GM12878 (cell line): ENCODE data around the gene TPRN. TPM values are rescaled to one million over a fixed set of nuclear protein-coding genes. Genes with fewer than 3 reads are reported as not detected.

ENCODE experiments used
- ATAC-seq: fragments of 200-7000 bp; cut with Tn5 transposase; 3 replicates; pipeline ENCODE4 v1.9.1; 2020; ENCODE audit warnings: mild to moderate bottlenecking, moderate library complexity
- BruUV-seq: library from RNA; stranded (reverse); fragments of 400-500 nt; replicated peaks from 2 replicates; lab custom pipeline; 2021; lab: Mats Ljungman, UMichigan
- CTCF ChIA-PET: fragments of 300-600 bp; sonication (Branson Sonifier 250); formaldehyde crosslinking; extraction: SDS; loops from one replicate; lab custom pipeline; 2021; ENCODE audit warnings: inconsistent platforms; lab: Yijun Ruan, JAX
- POLR2A ChIA-PET: fragments of 350-600 bp; formaldehyde crosslinking; extraction: SDS; loops from one replicate; lab custom pipeline; 2021; ENCODE audit warnings: inconsistent platforms; lab: Charles Lee
- RAD21 ChIA-PET: fragments of 300-600 bp; sonication (Branson Sonifier 250); formaldehyde crosslinking; loops from one replicate; lab custom pipeline; 2023; ENCODE audit warnings: antibody characterized with exemption; ENCODE audit not compliant: unreplicated experiment; lab: Charles Lee
- SMC1A ChIA-PET: fragments of 300-600 bp; sonication (Branson Sonifier 250); formaldehyde crosslinking; loops from one replicate; lab custom pipeline; 2023; ENCODE audit not compliant: unreplicated experiment, uncharacterized antibody; lab: Charles Lee
- DNase-seq: peaks from one replicate; pipeline ENCODE4 v3.0.0-alpha.2; 2011; ENCODE audit warnings: low read depth, low spot score
- FAIRE-seq: peaks from 3 replicates; lab custom pipeline; 2011; peaks lifted over from hg19 to GRCh38; lab: Jason Lieb, UNC
- H2AFZ ChIP-seq: 2 replicates; pipeline ENCODE4 v1.6.0; 2011; ENCODE audit warnings: low read depth, low read length, control low read depth; ENCODE audit not compliant: control insufficient read depth
- H3K27ac ChIP-seq: 2 replicates; pipeline ENCODE4 v1.5.1; 2011; ENCODE audit warnings: control low read depth; ENCODE audit not compliant: control insufficient read depth, insufficient read depth
- H3K27me3 ChIP-seq, 2 experiments: replicated peaks in 1 of 2; 2 replicates each; pipeline versions ENCODE4 v1.6.0 to v1.6.1; 2011; ENCODE audit warnings: low read length in 1 of 2; ENCODE audit not compliant: control insufficient read depth in 2 of 2, insufficient read depth in 2 of 2
- H3K36me3 ChIP-seq, 2 experiments: 2 replicates each; pipeline ENCODE4 v1.5.1; 2011; ENCODE audit warnings: low read length in 1 of 2; ENCODE audit not compliant: control insufficient read depth in 2 of 2, insufficient read depth in 2 of 2
- H3K4me1 ChIP-seq: 2 replicates; pipeline ENCODE4 v1.6.1; 2011; ENCODE audit warnings: mild to moderate bottlenecking, low read length, moderate library complexity, mixed read lengths; ENCODE audit not compliant: control insufficient read depth, insufficient read depth
- H3K4me2 ChIP-seq: 2 replicates; pipeline ENCODE4 v1.6.0; 2011; ENCODE audit warnings: control low read depth; ENCODE audit not compliant: control insufficient read depth, insufficient read depth
- H3K4me3 ChIP-seq: fragments of 200-600 bp; sonication (generic); 2 replicates; pipeline ENCODE4 v1.5.1; 2016
- H3K79me2 ChIP-seq: 2 replicates; pipeline ENCODE4 v1.6.0; 2011; ENCODE audit warnings: low read length; ENCODE audit not compliant: control insufficient read depth, insufficient read depth
- H3K9ac ChIP-seq: 2 replicates; pipeline ENCODE4 v1.8.0; 2011; ENCODE audit warnings: low read length, control low read depth, mixed read lengths; ENCODE audit not compliant: control insufficient read depth, insufficient read depth
- H3K9me3 ChIP-seq: replicated peaks from 3 replicates; pipeline ENCODE4 v1.5.1; 2011; ENCODE audit warnings: mild to moderate bottlenecking, low read length; ENCODE audit not compliant: control insufficient read depth, insufficient read depth
- H4K20me1 ChIP-seq: 2 replicates; pipeline ENCODE4 v1.6.0; 2011; ENCODE audit not compliant: control insufficient read depth, insufficient read depth
- FOXM1 ChIP-seq: IDR thresholded peaks from 2 replicates; pipeline ENCODE4 v1.6.1; 2012; ENCODE audit warnings: low read depth, mild to moderate bottlenecking, inconsistent platforms, low read length, moderate library complexity
- GABPA ChIP-seq: IDR thresholded peaks from 2 replicates; pipeline ENCODE4 v1.6.1; 2014; ENCODE audit warnings: antibody characterized with exemption, low read depth, mild to moderate bottlenecking, inconsistent platforms
- KLF5 ChIP-seq: fragments of 450-650 bp; IDR thresholded peaks from 2 replicates; pipeline ENCODE4 v1.6.1; 2014; ENCODE audit warnings: mild to moderate bottlenecking; ENCODE audit not compliant: partially characterized antibody
- NR2C1 ChIP-seq: fragments of 450-650 bp; IDR thresholded peaks from 2 replicates; pipeline ENCODE4 v1.6.1; 2017; ENCODE audit warnings: antibody characterized with exemption, mild to moderate bottlenecking, moderate library complexity
- RUNX3 ChIP-seq: IDR thresholded peaks from 2 replicates; pipeline ENCODE4 v1.6.1; 2012; ENCODE audit warnings: low read length, inconsistent platforms
- YY1 ChIP-seq: IDR thresholded peaks from 2 replicates; pipeline ENCODE4 v1.6.1; 2011; ENCODE audit warnings: low read depth, mild to moderate bottlenecking, low read length
- ZNF207 ChIP-seq: fragments of 450-650 bp; IDR thresholded peaks from 2 replicates; pipeline ENCODE4 v1.6.1; 2014; ENCODE audit warnings: antibody characterized with exemption, mild to moderate bottlenecking, borderline replicate concordance
- ZNF24 ChIP-seq: fragments of 450-650 bp; IDR thresholded peaks from 2 replicates; pipeline ENCODE4 v1.6.1; 2017; ENCODE audit warnings: antibody characterized with exemption, mild to moderate bottlenecking
- WGBS: methylation state at CpG from one replicate; pipeline ENCODE4 v1.1.6; 2016; ENCODE audit warnings: low lambda C conversion rate; ENCODE audit not compliant: insufficient replicate concordance, insufficient coverage; ENCODE audit errors: missing lambda C conversion rate; 5-methylcytosine and 5-hydroxymethylcytosine counted together
- in situ Hi-C: fragments of 300-500 bp; cut with MboI; formaldehyde crosslinking; loops from 9 replicates; pipeline ENCODE4 v1.14.3; 2018; ENCODE audit warnings: mixed read lengths
- intact Hi-C: fragments of 100-400 bp; cut with micrococcal nuclease; formaldehyde crosslinking; loops from one replicate; pipeline ENCODE4 v1.14.2; 2022; ENCODE audit not compliant: unreplicated experiment
- polyA plus RNA-seq, 11 experiments: library from polyadenylated mRNA; depleted of rRNA in 4 of 11; unstranded in 6 of 11; stranded (reverse) in 5 of 11; fragments of >200 nt; fragmentation: Nextera tagmentation in 4 of 11; fragmentation: Illumina TruSeq in 1 of 11; extraction: Ambion mirVana in 4 of 11; extraction: Trizol in 1 of 11; gene quantifications; 1 replicate in 1 of 11; 2 replicates in 10 of 11; pipeline versions ENCODE4 v1.2.1 to v1.2.3, GENCODE V29; 2011 to 2016; ENCODE audit warnings: inconsistent platforms in 2 of 11, missing spikeins in 2 of 11, low read depth in 1 of 11
- total RNA-seq, 4 experiments: library from RNA; depleted of rRNA in 3 of 4; stranded (reverse); fragments of >200 nt in 3 of 4; fragmentation: Illumina TruSeq in 1 of 4; extraction: Trizol in 1 of 4; gene quantifications; 2 replicates each; pipeline versions ENCODE4 v1.2.1 to v1.2.3, GENCODE V29; 2013 to 2021
- TF ChIP-seq, protein P1 (sequence below): fragments of 450-650 bp; formaldehyde crosslinking; IDR thresholded peaks from 2 replicates; pipeline ENCODE4 v1.5.0; 2022; ENCODE audit warnings: mild to moderate bottlenecking, missing genetic modification characterization
- TF ChIP-seq, protein P2 (sequence below): fragments of 450-650 bp; IDR thresholded peaks from 2 replicates; pipeline ENCODE4 v1.6.1; 2017; ENCODE audit warnings: low read depth, mild to moderate bottlenecking, moderate library complexity
- TF ChIP-seq, protein P3 (sequence below): IDR thresholded peaks from 2 replicates; pipeline ENCODE4 v1.6.1; 2012; ENCODE audit warnings: low read depth, low read length, improper control_type of control experiment
- TF ChIP-seq, protein P4 (sequence below): fragments of 450-650 bp; IDR thresholded peaks from 2 replicates; pipeline ENCODE4 v1.6.1; 2017; ENCODE audit warnings: mild to moderate bottlenecking
- TF ChIP-seq, protein P5 (sequence below): IDR thresholded peaks from 2 replicates; pipeline ENCODE4 v1.6.1; 2012; ENCODE audit warnings: low read depth, low read length, improper control_type of control experiment

Gene TPRN
- total and polyA plus RNA-seq, 10 of the 15 experiments (the other 5 are each of a cell fraction or from before 2014, with no cell fraction given) = 0.18 to 19.5 (median 3.1) TPM

DNA sequence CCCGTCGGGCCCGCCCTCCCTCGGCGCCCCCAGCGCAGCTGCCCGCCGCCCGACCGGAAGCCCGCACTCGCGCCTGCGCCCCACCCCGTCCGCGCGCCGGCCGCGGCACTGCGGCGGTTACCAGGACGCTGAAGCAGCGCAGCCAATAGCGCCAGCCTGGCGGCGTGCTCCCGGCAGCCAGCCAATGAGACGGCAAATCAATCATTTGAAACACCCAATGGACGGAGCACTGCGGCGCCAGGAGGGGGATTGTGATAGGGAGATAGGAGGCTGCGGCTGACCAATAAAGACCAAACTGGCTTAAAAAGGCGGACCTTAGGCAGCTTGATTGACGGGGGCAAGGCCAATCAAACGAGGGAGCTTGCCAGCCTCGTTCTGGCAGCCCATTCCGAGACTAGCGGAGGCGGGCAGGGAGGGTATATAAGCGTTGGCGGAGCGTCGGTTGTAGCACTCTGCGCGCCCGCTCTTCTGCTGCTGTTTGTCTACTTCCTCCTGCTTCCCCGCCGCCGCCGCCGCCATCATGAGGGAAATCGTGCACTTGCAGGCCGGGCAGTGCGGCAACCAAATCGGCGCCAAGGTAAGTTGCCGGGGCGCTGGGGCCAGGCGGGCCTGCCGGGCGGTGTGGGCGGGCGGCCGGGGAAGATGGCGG lies 40.4 kb upstream of the TPRN start, which contains the start of gene TUBB4B:
Gene TUBB4B (plus strand): TSS at position 447 of the 649 bp plus-strand sequence. CDS start 74 bp downstream, at position 521.
- Histone ChIP-seq H4K20me1 (peaks cover 4% of the 10 kb centered on the region; the same call in 1 of the 2 replicates), H3K9me3 (no peaks in the 10 kb centered on the region), H3K27me3 (no peaks in the 10 kb centered on the region), H3K4me2 (peak within 1 kb of the TSS; percentile 91), H3K27ac (peak within 1 kb of the TSS; percentile 83), H2AFZ (peak within 1 kb of the TSS; percentile 75), H3K4me3 (peak within 1 kb of the TSS; percentile 98), H3K9ac (peak within 1 kb of the TSS; percentile 68), H3K36me3 (peaks cover 8 to 14% of the 10 kb centered on the region in 2 experiments), H3K4me1 (peaks cover 42% of the 10 kb centered on the region), H3K79me2 (peaks cover 30% of the 10 kb centered on the region)
- ChIA-PET POLR2A (interaction anchor here (0.7 to 9.2 kb wide), 27 partner anchors 11 to 249 kb away, joined by 3 to 112 read pairs (median 6); partner anchors contain the start of genes CYSRT1, EXD3, MAN1B1 and NELFB), SMC1A (interaction anchor here (0.7 to 1.7 kb wide), 5 partner anchors 13 to 154 kb away, joined by 3 to 6 read pairs (median 3); partner anchors contain the start of gene MAN1B1), CTCF (interaction anchor here (0.6 to 5.3 kb wide), 12 partner anchors 14 to 206 kb away, joined by 3 to 52 read pairs (median 4); partner anchors contain the start of genes CYSRT1, NELFB, RNF208 and RNF224), RAD21 (interaction anchor here (0.9 to 1.9 kb wide), 11 partner anchors 14 to 122 kb away, joined by 3 to 13 read pairs (median 3); partner anchors contain the start of genes NELFB, NRARP, RNF208 and TPRN)
- BruUV-seq = no TSS peak
- peak; percentile 100 for DNase-seq
- WGBS = under 1% methylated on average over 62 of the region's 67 CpGs
- ATAC-seq = peak; percentile 86
- intact Hi-C loops (no loop called here), in situ Hi-C loops (no loop called here)
- peak; percentile 100 for FAIRE-seq
- TF ChIP-seq, protein P1, sequence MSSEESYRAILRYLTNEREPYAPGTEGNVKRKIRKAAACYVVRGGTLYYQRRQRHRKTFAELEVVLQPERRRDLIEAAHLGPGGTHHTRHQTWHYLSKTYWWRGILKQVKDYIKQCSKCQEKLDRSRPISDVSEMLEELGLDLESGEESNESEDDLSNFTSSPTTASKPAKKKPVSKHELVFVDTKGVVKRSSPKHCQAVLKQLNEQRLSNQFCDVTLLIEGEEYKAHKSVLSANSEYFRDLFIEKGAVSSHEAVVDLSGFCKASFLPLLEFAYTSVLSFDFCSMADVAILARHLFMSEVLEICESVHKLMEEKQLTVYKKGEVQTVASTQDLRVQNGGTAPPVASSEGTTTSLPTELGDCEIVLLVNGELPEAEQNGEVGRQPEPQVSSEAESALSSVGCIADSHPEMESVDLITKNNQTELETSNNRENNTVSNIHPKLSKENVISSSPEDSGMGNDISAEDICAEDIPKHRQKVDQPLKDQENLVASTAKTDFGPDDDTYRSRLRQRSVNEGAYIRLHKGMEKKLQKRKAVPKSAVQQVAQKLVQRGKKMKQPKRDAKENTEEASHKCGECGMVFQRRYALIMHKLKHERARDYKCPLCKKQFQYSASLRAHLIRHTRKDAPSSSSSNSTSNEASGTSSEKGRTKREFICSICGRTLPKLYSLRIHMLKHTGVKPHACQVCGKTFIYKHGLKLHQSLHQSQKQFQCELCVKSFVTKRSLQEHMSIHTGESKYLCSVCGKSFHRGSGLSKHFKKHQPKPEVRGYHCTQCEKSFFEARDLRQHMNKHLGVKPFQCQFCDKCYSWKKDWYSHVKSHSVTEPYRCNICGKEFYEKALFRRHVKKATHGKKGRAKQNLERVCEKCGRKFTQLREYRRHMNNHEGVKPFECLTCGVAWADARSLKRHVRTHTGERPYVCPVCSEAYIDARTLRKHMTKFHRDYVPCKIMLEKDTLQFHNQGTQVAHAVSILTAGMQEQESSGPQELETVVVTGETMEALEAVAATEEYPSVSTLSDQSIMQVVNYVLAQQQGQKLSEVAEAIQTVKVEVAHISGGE (CRISPR knock-in tag) = no peak
- TF ChIP-seq, protein P2, sequence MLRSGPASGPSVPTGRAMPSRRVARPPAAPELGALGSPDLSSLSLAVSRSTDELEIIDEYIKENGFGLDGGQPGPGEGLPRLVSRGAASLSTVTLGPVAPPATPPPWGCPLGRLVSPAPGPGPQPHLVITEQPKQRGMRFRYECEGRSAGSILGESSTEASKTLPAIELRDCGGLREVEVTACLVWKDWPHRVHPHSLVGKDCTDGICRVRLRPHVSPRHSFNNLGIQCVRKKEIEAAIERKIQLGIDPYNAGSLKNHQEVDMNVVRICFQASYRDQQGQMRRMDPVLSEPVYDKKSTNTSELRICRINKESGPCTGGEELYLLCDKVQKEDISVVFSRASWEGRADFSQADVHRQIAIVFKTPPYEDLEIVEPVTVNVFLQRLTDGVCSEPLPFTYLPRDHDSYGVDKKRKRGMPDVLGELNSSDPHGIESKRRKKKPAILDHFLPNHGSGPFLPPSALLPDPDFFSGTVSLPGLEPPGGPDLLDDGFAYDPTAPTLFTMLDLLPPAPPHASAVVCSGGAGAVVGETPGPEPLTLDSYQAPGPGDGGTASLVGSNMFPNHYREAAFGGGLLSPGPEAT = no peak
- TF ChIP-seq RUNX3 = no peak
- TF ChIP-seq KLF5 = peak; percentile 91
- peak; percentile 95 for TF ChIP-seq YY1
- TF ChIP-seq, protein P3, sequence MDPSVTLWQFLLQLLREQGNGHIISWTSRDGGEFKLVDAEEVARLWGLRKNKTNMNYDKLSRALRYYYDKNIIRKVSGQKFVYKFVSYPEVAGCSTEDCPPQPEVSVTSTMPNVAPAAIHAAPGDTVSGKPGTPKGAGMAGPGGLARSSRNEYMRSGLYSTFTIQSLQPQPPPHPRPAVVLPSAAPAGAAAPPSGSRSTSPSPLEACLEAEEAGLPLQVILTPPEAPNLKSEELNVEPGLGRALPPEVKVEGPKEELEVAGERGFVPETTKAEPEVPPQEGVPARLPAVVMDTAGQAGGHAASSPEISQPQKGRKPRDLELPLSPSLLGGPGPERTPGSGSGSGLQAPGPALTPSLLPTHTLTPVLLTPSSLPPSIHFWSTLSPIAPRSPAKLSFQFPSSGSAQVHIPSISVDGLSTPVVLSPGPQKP = no peak
- peak; percentile 45; the same call in 1 of the 2 replicates for TF ChIP-seq NR2C1
- TF ChIP-seq, protein P4, sequence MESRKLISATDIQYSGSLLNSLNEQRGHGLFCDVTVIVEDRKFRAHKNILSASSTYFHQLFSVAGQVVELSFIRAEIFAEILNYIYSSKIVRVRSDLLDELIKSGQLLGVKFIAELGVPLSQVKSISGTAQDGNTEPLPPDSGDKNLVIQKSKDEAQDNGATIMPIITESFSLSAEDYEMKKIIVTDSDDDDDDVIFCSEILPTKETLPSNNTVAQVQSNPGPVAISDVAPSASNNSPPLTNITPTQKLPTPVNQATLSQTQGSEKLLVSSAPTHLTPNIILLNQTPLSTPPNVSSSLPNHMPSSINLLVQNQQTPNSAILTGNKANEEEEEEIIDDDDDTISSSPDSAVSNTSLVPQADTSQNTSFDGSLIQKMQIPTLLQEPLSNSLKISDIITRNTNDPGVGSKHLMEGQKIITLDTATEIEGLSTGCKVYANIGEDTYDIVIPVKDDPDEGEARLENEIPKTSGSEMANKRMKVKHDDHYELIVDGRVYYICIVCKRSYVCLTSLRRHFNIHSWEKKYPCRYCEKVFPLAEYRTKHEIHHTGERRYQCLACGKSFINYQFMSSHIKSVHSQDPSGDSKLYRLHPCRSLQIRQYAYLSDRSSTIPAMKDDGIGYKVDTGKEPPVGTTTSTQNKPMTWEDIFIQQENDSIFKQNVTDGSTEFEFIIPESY = no peak
- TF ChIP-seq FOXM1 = no peak
- peak; percentile 39; the same call in 1 of the 2 replicates for TF ChIP-seq ZNF24
- TF ChIP-seq, protein P5, sequence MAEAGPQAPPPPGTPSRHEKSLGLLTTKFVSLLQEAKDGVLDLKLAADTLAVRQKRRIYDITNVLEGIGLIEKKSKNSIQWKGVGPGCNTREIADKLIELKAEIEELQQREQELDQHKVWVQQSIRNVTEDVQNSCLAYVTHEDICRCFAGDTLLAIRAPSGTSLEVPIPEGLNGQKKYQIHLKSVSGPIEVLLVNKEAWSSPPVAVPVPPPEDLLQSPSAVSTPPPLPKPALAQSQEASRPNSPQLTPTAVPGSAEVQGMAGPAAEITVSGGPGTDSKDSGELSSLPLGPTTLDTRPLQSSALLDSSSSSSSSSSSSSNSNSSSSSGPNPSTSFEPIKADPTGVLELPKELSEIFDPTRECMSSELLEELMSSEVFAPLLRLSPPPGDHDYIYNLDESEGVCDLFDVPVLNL = peak; percentile 70; the same call in 1 of the 2 replicates
- no peak for TF ChIP-seq GABPA
- peak; percentile 84 for TF ChIP-seq ZNF207
